ENCODE results near the gene CDCA8. TPM values are rescaled to one million over a fixed set of nuclear protein-coding genes. Genes with fewer than 3 reads are reported as not detected.

The CDCA8 gene
- total and polyA plus RNA-seq, 5 donors: 0.25 to 1.1 (median 0.53) TPM; not detected in 1

DNA sequence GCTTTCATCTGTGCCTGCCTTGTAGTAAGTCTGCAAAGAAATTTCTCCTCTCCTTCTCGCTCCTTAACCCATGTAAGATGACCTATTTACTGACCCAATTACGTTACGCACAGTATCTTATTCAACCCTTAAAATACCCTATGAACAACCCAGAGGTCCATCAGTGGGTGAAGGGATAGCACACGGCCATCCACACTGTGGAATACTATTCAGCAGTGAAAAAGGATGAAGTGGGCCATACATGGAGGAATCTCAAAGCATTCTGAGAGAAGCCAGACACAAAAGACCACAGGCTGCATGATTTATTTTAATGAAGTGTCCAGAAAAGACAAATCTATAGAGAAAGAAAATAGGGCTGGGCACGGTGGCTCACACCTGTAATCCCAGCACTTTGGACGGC lies 33.8 kb upstream of the CDCA8 start:
- no peaks in the 10 kb centered on the region for H3K27me3 ChIP-seq (ENCODE audit: control insufficient read depth, insufficient read depth)
- DNase-seq (no peak), ATAC-seq (no peak)
- no peak overlapping the region for H3K27ac ChIP-seq (ENCODE audit: low read length)
- H3K4me1 ChIP-seq (ENCODE audit: control insufficient read depth, insufficient read depth, low read length): no peaks in the 10 kb centered on the region
- 87% methylated on average over 6 of the region's 6 CpGs for WGBS
- H3K9me3 ChIP-seq (ENCODE audit: control insufficient read depth, low read length): no peaks in the 10 kb centered on the region
- H3K4me3 ChIP-seq (ENCODE audit: low read length): no peak overlapping the region
- intact Hi-C loops (cut with DNase I): no loop called here

DNA sequence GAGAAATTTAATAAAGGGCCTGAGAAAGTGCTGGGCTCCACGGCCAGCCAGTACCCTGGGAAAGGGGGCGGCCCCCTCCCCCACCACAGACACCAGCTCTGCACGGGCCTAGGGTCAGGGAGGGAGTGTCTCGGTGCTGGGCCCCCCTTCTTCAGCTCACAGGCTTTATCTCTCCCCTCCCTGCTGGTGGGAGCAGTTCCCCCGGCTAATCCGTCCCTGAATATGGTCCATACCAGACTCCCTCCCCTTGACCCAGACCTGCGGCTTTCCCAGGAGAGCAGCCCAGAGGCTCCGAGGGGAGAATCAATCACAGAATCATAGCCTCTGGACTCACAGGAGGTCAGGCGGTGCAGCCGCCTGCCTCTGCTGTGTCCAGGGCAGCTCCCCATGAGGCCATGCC lies 31.7 kb upstream of the CDCA8 start:
- H3K27ac ChIP-seq (ENCODE audit: low read length): no peak overlapping the region
- intact Hi-C loops (cut with DNase I): no loop called here
- H3K9me3 ChIP-seq (ENCODE audit: control insufficient read depth, low read length): no peaks in the 10 kb centered on the region
- H3K27me3 ChIP-seq (ENCODE audit: control insufficient read depth, insufficient read depth): no peaks in the 10 kb centered on the region
- DNase-seq (no peak), ATAC-seq (no peak)
- H3K4me3 ChIP-seq (ENCODE audit: low read length): no peak overlapping the region
- H3K4me1 ChIP-seq (ENCODE audit: control insufficient read depth, insufficient read depth, low read length): no peaks in the 10 kb centered on the region
- 24% methylated on average over 10 of the region's 10 CpGs for WGBS

DNA sequence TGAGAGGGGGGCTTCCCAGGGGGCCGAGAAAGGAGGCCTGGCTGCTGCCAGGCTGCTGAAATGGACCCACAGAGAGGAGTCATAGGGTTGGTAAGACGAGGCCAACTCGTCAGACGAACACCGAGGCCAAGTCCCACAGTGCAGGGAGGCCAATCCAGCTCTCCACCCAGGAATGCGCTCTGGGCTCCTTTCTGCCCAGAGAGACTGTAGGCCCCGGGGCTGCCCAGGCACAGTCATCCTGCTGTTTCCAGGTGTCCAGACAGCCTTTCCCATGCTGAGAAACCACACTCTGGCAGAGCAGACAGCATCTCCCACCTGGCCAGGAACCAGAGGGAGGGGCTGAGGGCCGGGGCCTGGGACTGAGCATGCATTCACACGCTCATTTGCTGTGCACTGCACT lies 30.9 kb upstream of the CDCA8 start:
- DNase-seq (no peak), ATAC-seq (no peak)
- Histone ChIP-seq H3K4me3 (ENCODE audit: low read length) (no peak overlapping the region), H3K27me3 (ENCODE audit: control insufficient read depth, insufficient read depth) (no peaks in the 10 kb centered on the region), H3K4me1 (ENCODE audit: control insufficient read depth, insufficient read depth, low read length) (no peaks in the 10 kb centered on the region), H3K9me3 (ENCODE audit: control insufficient read depth, low read length) (no peaks in the 10 kb centered on the region), H3K27ac (ENCODE audit: low read length) (no peak overlapping the region)
- intact Hi-C loops (cut with DNase I): no loop called here
- WGBS: 55% methylated on average over 9 of the region's 9 CpGs

DNA sequence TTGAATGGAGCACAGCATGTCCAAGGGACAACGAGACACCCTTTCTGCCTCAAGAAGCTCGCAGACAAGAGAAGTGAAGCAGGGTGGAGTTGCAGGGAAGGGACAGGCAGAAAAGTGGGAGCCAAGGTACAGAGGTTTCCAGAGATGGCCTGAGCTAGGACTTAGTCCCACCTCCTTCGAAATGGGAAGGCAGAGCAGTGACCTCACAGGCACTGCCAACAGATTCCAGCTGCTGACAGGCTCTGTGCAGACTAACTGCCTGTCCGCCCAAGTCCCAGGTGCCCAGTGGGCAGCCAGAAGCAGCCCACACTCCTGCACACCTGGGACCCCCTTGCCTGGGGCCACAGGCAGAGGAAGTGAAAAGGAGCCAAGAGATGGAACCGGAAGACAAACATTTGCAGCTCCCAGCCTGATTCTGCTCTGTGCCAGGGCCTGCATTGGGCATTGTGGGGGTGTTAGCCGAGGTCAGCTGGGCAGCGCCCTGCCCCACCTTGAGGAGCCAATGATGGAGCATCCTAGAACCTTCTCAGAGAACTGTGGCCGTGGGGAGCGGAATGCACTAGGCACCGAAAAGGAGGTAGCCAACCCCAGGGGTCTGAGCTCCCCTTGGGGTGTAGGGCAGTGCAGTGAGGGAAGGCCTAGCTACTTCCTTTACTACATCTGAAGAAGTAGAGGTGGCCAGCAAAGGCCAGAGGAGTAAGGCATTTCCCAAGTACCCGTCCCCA lies 30.1 kb upstream of the CDCA8 start:
- no peak overlapping the region for H3K27ac ChIP-seq (ENCODE audit: low read length)
- no peak overlapping the region for H3K4me3 ChIP-seq (ENCODE audit: low read length)
- ATAC-seq (no peak), DNase-seq (no peak)
- intact Hi-C loops (cut with DNase I): no loop called here
- no peaks in the 10 kb centered on the region for H3K27me3 ChIP-seq (ENCODE audit: control insufficient read depth, insufficient read depth)
- WGBS: 74% methylated on average over 11 of the region's 11 CpGs
- no peaks in the 10 kb centered on the region for H3K9me3 ChIP-seq (ENCODE audit: control insufficient read depth, low read length)
- H3K4me1 ChIP-seq (ENCODE audit: control insufficient read depth, insufficient read depth, low read length): no peaks in the 10 kb centered on the region

DNA sequence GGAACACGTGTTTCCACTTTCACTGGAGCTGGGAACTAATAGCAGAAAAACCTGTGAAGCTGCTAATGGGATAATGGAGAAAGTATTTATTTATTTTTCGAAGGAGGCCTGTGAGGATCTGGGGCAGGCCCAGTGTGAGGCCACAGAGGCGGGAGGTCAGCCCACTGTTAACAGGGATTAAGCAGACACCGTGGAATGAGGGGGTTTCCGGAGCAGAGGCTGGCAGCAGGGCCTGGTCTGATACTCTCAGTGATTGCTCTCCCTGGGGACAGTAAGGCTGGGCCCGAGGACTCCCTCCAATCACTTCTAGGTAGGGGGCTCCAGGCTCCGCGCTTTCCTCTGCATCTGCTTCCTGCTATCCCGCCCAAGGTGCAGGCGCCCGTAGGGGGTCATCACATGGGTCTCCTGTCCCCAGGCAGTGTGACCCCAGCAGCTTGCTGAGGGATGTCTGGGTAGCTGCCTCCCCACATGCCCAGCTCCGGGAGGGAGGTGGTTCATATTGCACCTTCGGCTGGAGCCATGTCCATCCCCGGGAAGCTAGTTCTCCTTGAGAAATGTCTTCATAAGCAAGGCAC lies 28.8 kb upstream of the CDCA8 start:
- intact Hi-C loops (cut with DNase I): no loop called here
- H3K9me3 ChIP-seq (ENCODE audit: control insufficient read depth, low read length): no peaks in the 10 kb centered on the region
- no peak overlapping the region for H3K27ac ChIP-seq (ENCODE audit: low read length)
- H3K27me3 ChIP-seq (ENCODE audit: control insufficient read depth, insufficient read depth): no peaks in the 10 kb centered on the region
- ATAC-seq: no peak
- 32% methylated on average over 14 of the region's 14 CpGs for WGBS
- no peaks in the 10 kb centered on the region for H3K4me1 ChIP-seq (ENCODE audit: control insufficient read depth, insufficient read depth, low read length)
- no peak overlapping the region for H3K4me3 ChIP-seq (ENCODE audit: low read length)
- no peak for DNase-seq

DNA sequence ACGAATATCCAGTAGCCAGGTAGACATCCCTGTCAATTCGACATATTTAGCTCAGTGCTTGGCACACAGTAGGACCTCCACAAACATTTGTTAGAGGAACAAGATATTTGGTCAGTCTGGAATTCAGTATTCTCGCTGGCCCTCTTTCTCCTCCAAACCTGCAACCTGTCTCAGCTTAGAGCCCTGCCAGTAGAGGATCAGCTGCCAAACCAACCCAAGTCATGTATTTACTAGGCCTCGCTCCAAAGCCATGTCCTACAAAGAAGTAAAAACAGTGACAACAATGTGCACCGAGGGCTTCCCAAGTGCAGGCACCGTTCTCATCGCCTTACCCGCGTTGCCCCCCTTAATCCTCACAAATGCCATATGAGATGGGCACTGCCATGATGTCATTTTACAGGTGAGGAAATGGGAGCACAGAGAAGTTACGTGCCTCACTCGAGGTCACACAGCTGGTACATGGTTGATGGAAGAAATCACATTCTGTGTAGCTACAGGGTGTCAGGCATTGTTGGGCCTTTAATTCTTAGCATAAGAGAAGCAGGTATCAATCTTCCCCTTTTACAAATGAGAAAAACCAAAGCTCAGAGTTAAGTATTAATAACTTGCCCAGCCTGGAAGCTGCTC lies 26.0 kb upstream of the CDCA8 start:
- WGBS: 84% methylated on average over 11 of the region's 11 CpGs
- H3K4me3 ChIP-seq (ENCODE audit: low read length): no peak overlapping the region
- intact Hi-C loops (cut with DNase I): no loop called here
- H3K27ac ChIP-seq (ENCODE audit: low read length): no peak overlapping the region
- no peaks in the 10 kb centered on the region for H3K27me3 ChIP-seq (ENCODE audit: control insufficient read depth, insufficient read depth)
- no peaks in the 10 kb centered on the region for H3K9me3 ChIP-seq (ENCODE audit: control insufficient read depth, low read length)
- ATAC-seq: no peak
- H3K4me1 ChIP-seq (ENCODE audit: control insufficient read depth, insufficient read depth, low read length): no peaks in the 10 kb centered on the region
- no peak for DNase-seq

DNA sequence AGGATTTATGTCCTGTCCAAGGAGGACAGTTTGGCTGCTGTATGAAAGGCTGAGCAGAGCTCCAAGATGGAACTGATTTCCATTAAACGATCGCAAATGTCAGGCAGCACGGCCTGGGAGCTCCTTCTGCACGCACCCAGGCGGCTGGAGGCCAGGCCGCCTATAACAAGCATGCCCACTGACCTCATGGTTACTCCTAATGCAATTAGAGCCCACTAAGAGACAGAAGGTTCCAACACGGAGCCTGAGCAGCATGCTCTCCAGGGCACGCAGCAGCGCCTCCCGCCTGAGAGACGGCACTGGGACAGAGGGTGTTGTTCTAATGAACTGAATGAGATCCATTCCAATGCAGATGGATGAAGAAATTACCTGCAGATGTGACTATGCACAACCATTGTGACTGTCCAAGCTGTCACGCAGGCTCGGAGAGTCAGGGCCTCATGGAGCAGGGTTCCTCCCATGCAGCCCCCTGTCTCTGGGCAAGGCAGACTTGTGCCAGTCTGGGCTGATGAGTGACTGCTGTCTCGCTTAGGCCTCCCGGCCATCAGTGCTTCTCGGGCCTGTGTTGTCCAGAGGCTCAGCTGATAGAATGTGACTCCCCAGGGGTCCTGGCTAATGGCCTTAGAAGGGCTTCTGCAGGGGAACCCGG lies 25.2 kb upstream of the CDCA8 start:
- no peak for ATAC-seq
- Histone ChIP-seq H3K4me1 (ENCODE audit: control insufficient read depth, insufficient read depth, low read length) (no peaks in the 10 kb centered on the region), H3K27me3 (ENCODE audit: control insufficient read depth, insufficient read depth) (no peaks in the 10 kb centered on the region), H3K9me3 (ENCODE audit: control insufficient read depth, low read length) (no peaks in the 10 kb centered on the region), H3K27ac (ENCODE audit: low read length) (no peak overlapping the region), H3K4me3 (ENCODE audit: low read length) (no peak overlapping the region)
- intact Hi-C loops (cut with DNase I): no loop called here
- DNase-seq: no peak
- 57% methylated on average over 17 of the region's 17 CpGs for WGBS

DNA sequence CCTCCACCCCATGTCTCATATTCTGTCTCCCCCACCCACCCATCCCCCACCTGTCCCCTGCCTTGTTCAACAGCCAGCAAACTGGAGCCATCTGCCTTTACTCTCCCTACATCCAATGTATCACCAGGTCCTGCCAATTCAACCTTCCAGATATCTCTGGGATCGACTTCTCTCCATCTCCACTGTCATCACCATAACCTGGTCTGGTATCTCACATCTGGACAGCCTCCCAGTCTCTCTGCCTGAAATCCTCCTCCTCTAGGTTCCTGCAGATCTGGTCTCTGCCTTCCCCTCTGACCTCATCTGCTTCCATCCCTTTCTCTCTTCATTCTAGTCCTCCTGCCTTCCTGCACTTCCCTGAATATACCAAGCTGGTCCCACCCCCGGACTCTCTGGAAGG lies 22.2 kb upstream of the CDCA8 start:
- Histone ChIP-seq H3K4me3 (ENCODE audit: low read length) (no peak overlapping the region), H3K27me3 (ENCODE audit: control insufficient read depth, insufficient read depth) (no peaks in the 10 kb centered on the region), H3K9me3 (ENCODE audit: control insufficient read depth, low read length) (no peaks in the 10 kb centered on the region), H3K4me1 (ENCODE audit: control insufficient read depth, insufficient read depth, low read length) (no peaks in the 10 kb centered on the region), H3K27ac (ENCODE audit: low read length) (no peak overlapping the region)
- intact Hi-C loops (cut with DNase I): loop anchor here in 1 of 4 donors (10.0 kb wide), 1 partner anchor 55 kb away; no protein-coding TSS in a partner anchor
- WGBS: 47% methylated on average over 2 of the region's 2 CpGs
- DNase-seq (no peak), ATAC-seq (no peak)

DNA sequence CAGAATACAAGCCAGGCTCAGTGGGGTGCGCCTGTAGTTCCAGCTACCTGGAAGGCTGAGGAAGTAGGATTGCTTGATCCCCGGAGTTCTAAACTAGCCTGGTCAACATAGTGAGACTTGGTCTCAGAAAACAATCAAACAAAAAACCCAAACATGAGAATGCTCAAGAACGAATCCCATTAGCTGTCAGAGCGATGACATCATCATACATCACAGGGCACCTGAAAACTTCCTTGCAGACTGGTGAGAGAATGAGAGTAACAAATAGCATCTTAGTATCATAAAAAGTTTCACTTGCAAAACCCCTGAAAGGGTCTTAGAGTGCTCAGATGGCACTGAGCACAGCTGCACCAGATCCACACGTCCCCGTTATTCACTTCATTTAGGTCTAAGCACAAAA lies 21.1 kb upstream of the CDCA8 start:
- no peaks in the 10 kb centered on the region for H3K27me3 ChIP-seq (ENCODE audit: control insufficient read depth, insufficient read depth)
- no peaks in the 10 kb centered on the region for H3K9me3 ChIP-seq (ENCODE audit: control insufficient read depth, low read length)
- no peak for ATAC-seq
- no peak for DNase-seq
- 71% methylated on average over 6 of the region's 6 CpGs for WGBS
- no peaks in the 10 kb centered on the region for H3K4me1 ChIP-seq (ENCODE audit: control insufficient read depth, insufficient read depth, low read length)
- no peak overlapping the region for H3K27ac ChIP-seq (ENCODE audit: low read length)
- intact Hi-C loops (cut with DNase I): loop anchor here in 1 of 4 donors (10.0 kb wide), 1 partner anchor 56 kb away; no protein-coding TSS in a partner anchor
- H3K4me3 ChIP-seq (ENCODE audit: low read length): no peak overlapping the region

DNA sequence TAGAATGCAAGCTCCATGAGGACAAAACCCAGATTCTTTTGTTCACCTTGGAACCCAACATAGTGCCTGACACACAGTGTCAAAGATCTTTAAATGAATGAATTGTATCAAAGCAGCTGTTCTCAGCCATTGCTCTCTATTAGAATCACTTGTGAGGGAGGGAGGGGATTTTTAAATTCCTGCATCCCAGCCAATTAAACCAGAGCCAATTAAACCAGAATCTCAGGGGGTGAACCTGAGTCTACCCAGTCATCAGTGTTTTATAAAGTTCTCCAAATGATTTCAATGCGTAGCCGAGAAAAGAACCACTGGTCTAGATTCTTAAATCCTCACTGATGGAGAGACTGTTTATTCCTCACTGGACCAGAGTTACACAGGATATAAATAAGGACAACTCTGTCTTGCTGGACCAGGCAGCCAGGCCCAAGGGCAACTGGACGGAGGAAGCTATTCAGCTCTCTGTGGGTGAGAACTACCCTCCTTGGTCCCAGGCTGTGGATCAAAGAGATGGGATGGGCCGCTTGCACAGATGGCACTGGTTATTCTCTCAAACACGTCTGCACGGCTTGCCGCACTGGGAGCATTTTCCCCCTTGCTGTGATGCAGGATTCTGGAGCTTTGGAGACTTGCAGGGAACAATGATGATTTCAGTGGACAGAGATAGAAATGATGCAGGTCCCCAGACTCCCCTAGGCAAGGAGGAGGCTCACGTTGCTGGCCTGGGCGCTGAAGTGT lies 20.0 kb upstream of the CDCA8 start:
- 55% methylated on average over 9 of the region's 9 CpGs for WGBS
- H3K9me3 ChIP-seq (ENCODE audit: control insufficient read depth, low read length): no peaks in the 10 kb centered on the region
- no peak overlapping the region for H3K27ac ChIP-seq (ENCODE audit: low read length)
- no peaks in the 10 kb centered on the region for H3K4me1 ChIP-seq (ENCODE audit: control insufficient read depth, insufficient read depth, low read length)
- no peak overlapping the region for H3K4me3 ChIP-seq (ENCODE audit: low read length)
- DNase-seq (no peak), ATAC-seq (no peak)
- intact Hi-C loops (cut with DNase I): loop anchor here in 1 of 4 donors (10.0 kb wide), 1 partner anchor 58 kb away; no protein-coding TSS in a partner anchor
- H3K27me3 ChIP-seq (ENCODE audit: control insufficient read depth, insufficient read depth): no peaks in the 10 kb centered on the region
